GM12874 (cell line): Measurements from ENCODE around the gene TAAR8.

Experiments used
- CTCF ChIP-seq: IDR thresholded peaks from 2 replicates; pipeline ENCODE4 v1.5.1; 2011; ENCODE audit warnings: low read depth, mild to moderate bottlenecking, control low read depth, low read length, moderate library complexity; ENCODE audit not compliant: insufficient read depth

The TAAR8 gene

GRCh38 chr6:132584698-132585097 is 32.2 kb downstream of the TAAR8 start:
- TF ChIP-seq CTCF = no peak

- TF ChIP-seq CTCF = no peak
Observed at GRCh38 chr6:132587424-132587823, 35.0 kb downstream of the TAAR8 start.

GRCh38 chr6:132589454-132589853 is 37.0 kb downstream of the TAAR8 start, which contains the start of gene TAAR5:
Gene TAAR5, minus strand, starts transcription at chr6:132589741. Its CDS starts 55 bp downstream, at chr6:132589686.
- TF ChIP-seq CTCF = no peak

- TF ChIP-seq CTCF = no peak
Observed at GRCh38 chr6:132590362-132590761, 37.9 kb downstream of the TAAR8 start.

- no peak for TF ChIP-seq CTCF
Observed at GRCh38 chr6:132592855-132593254, 40.4 kb downstream of the TAAR8 start.

- TF ChIP-seq CTCF = no peak
Observed at GRCh38 chr6:132596201-132596600, 43.7 kb downstream of the TAAR8 start.

GRCh38 chr6:132598473-132598872 is 46.0 kb downstream of the TAAR8 start:
- TF ChIP-seq CTCF = peak; percentile 45; the same call in 1 of the 2 replicates
